HS-5 (cell line): ENCODE measurements around the gene DIAPH1.

Experiments used
- DNase-seq: peaks from one replicate; pipeline ENCODE4 v3.0.0-alpha.2; 2012; ENCODE audit warnings: low read depth

The DIAPH1 gene

DNA sequence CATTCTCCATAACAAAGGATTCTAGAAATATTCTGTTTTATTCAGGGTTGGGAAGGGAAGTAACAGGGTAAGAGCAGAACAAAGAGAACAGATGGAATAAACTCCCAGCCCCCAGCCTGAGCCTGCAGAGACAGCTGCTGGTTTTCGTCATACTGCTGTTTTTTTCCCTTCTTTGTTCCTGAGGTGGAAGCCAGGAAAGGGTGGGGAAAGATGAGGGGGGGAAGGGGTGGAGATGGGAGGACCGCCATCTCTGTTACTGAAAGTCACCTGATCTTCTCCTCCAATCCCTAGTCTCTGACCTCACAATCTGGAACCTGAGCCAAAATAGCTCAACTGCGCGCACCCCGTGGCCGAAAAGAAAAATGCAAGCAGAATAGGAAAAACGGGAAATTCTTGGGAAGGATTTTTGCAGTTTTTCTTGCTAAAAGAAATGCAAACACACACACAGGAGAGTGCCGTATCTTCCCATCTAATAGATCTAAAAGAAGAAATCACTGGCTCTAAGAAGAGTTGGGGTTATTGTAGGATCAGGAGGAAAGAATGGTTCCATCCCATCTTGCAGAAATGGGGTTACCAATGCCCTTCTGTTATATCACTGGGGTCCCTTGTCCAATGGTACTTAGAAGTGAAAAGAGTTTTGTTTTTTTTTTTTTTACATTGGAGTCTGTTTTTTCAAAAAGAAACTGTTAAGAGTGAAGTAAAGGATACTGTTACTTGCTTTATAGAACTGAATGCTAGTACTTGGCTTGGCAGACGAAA, 57.9 kb downstream of the DIAPH1 start:
- peak; percentile 88 for DNase-seq

DNA sequence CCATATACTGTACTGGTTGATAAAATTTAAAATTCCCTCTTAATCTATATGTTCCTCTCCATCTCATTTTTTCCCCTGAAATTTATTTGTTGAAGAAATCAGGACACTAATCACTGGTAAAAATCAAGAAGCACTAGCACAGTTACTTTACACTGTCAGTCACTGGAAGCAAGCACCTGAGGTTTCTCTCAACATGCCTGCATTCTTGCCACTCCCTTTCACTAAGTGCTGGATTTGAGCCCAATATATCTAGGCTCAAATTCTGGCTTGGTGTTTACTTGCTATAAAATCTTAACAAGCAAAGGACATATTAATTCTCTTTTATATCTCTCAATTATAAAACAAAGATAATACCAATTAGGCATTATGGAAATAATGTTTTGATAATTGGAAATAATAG, 58.6 kb downstream of the DIAPH1 start:
- no peak for DNase-seq

DNA sequence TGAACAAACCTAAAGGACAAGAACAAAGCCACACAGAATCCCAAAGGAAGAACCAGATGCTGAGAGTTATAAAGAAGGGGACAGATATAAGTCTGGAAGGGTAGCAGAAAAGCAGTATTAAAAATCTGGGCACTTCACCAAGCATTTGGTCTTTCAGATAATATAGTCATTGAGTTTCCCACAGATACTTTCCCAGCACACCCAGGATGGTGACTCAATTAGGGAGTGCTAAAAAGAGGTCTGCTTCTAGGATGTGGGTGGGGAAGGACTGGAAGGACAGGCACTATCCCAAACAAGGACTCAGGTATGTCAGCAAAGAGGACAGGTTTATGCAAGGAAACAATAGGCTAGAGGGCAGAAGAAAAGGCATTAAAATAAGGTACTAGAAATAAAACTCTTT, 59.3 kb downstream of the DIAPH1 start:
- no peak for DNase-seq

DNA sequence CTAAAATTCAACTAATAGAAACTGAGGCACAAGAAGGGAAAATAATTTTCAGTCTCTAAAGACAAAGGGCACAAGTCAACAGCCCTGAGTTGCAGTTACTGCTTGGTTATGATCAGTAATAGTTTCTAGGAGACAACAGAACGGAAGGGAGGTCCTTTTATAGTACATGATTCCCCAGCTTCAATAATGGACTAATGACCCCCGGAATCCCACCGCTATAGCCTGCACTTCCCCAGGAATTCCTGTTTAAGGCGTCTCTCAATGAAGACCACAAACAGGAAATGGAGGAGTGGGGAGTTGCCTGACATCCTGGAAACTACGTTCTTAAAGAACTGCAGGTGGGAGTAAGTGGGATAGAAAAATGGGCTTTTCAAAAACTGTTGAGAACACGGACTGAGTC, 60.6 kb downstream of the DIAPH1 start:
- DNase-seq, result no peak

DNA sequence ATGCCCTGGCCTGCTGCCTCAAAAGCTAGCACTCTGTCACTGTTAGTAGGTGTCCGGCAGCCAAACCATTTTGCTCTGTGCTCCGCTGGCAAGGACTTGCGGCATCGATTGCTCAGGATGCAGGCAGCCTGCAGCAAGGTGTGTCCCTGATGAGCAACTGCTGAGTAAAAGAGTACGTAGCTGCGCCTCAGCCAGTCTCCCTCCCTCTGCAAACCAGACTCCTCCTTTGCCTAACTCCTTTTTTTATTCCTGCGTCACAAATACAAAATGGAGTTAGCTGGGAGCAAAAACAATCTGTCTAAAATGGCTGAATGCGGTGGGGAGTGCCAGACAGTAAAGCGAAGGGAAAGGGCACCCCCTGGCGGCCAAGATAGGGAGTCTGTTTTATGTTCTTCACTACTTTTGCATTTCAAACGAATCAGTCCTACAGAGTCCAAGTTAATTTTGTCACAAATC, 61.1 kb downstream of the DIAPH1 start:
- DNase-seq, result peak; percentile 93

DNA sequence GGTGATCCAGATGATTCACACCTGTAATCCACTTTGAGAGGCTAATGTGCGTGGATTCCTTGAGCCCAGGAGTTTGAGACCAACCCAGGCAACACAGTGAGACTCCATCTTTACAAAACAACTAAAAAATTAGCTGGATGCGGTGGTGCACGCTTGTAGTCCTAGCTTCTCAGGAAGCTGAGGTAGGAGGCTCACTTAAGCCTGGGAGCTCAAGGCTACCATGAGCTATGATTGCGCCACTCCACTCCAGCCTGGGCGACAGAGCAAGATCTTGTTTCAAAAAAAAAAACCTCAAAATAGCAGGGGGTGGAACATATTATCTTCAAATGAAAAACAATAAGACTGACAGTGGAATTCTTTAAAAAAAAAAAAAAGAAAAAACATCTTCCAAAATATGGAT, 70.9 kb downstream of the DIAPH1 start:
- no peak for DNase-seq

DNA sequence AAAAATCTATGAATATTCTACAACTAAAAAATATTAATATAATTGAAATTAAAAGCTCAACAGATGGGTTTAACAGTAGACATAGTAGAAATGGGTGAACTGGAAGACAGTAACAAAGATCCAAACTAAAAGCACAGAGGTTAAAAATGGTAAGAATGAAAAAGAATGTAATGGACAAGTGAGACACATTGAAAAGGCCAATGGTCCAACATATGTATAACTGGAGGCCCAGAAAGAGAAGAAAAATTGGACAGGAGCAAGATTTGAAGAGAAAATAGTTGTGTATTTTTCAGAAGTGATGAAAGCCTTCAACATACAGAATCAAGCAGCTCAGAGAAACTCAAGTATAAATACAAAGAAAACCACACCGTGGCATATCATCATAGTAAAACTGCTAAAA, 71.3 kb downstream of the DIAPH1 start:
- no peak for DNase-seq

DNA sequence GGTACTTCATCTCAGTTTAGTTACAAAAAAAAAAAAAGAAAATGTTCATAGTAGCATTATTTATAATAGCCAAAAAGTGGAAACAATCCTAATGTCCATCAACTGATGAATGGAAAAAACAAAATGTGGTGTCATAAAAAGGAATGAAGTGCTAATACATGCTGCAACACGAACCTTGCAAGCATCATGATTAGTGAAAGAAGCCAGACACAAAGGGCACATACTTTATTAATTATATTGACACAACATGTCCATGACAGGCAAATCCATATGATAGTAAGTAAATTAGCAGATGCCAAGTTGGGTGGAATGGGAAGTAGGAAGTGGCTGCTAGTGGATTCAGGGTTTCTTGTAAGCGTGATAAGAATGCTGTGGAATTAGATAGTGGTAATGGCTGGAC, 75.7 kb downstream of the DIAPH1 start:
- DNase-seq, result no peak

DNA sequence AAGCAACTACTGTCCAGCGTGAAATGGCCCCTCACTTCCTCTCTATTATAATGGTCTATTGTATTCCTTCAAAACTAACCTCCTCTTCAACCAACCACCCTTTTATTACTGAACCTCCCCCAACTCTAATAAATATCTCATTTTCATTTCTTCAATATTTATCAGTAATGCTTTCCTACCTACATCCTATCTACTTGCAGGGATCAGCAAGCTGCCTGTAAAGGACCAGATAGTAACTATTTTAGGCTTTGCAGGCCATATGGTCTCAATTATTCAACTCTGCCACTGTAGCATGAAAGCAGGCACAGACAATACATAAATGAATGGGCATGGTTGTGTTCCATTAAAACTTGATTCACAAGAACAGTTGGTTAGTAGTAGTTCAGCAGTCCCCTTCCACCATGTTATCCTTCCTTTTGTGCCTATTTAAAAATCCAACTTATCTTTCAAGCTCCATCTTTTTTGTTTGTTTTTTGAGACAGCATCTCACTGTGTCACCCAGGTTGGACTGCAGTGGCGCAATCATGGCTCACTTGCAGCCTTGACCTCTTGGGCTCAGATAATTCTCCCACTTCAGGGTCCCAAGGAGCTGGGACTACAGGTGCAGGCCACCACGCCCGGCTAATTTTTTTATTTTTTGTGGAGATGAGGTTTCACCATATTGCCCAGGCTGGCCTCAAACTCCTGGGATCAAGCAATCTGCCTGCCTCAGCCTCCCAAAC, 84.1 kb downstream of the DIAPH1 start:
- no peak for DNase-seq

DNA sequence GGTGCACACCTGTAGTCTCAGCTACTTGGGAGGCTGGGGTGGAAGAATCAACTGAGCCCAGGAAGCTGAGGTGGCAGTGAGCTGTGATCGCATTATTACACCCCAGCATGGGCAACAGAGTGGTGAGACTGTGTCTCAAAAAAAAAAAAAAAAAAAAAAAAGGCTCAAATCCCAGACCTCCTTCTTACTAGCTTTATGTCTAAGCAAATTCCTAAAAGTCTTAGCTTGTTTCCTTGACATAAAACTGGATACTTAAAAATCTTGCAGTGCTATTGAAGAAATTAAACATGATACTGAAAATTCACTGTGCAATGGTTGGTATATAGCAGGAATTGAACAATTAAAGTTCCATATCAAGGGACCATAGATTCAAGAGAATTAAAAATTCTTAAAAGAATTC, 84.9 kb downstream of the DIAPH1 start:
- no peak for DNase-seq

DNA sequence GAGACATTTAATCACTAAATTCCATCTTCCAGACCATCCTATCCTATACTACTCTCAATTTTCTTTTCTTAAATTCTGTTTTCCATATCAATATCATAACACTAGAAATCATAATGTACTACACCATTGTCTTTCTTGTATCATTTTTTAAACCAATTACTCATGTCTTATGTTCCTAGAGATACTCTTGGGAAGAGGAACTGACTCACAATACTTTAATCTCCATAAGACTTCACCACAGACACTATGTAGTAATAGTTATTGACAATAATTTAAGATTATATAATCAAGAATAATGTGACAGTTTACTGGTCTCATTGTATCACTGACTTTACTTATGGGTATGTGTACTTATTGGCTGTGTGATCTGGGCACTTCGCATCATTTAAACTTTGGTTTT, 86.1 kb downstream of the DIAPH1 start:
- no peak for DNase-seq

DNA sequence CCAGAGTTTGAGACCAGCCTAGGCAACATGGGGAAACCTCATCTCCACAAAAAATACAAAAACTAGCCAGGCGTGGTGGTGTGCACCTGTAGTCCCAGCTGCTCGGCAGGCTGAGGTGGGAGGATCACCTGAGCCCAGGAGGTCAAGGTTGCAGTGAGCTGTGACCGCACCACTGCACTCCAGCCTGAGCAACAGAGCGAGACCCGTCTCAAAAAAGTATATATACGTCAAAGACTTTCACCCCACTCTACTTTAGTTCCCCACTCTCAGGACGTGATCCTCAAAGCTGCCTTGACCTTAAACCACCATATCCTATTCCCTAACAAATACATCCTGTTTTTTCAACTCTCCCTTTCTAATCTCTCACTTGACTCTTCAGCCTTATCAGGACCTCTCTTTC, 88.9 kb downstream of the DIAPH1 start:
- DNase-seq, result no peak

DNA sequence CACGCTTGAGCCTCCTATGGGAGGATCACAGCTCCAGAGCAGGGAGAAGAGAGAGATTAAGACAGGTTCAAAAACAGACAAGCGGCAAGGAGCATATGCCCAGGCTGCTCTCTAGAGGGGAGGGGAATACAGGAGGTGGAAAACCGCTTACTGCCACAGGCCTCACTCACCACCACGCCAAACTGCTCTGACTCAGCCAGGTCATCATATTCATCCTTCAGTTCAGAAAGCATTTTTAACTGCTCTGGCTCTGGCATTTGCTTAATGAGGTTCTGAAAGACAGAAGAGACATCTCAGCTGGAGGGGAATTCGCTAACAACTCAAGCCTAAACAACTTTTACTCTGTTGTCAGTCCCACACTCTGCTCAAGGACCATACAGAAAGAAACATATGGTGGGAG, 89.8 kb downstream of the DIAPH1 start:
- no peak for DNase-seq

DNA sequence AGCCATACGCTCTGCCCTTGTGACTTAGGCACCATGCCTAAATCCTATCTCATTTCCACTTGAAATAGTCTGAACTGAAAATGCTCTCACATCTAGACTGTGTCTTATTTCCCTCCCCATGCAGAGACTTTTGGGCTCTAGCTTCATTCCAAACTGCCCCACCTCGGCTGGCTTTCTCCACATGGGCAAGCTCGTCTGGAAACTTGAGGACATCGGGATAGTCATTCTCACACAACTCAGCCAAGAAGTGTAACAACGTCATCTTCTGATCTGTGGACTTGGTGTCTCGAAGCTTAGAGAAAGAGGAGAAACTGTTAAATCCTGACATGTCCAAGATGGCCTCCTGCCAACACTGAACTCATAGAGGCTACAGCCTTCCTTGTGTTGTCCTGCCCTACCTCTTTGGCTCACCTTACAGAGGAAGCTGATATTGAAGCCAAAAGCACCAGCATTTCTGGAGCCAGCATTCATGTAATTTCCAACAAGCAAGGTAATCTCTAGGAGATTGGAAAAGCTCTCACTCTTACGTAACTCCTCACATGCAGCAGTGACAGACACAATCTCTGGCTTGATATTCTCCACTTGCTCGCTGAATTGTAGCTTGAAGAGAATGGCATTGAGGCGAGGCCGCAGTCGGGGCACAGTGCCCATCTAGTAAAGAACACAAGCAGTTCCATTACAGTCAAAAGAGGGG, 90.4 kb downstream of the DIAPH1 start:
- no peak for DNase-seq

DNA sequence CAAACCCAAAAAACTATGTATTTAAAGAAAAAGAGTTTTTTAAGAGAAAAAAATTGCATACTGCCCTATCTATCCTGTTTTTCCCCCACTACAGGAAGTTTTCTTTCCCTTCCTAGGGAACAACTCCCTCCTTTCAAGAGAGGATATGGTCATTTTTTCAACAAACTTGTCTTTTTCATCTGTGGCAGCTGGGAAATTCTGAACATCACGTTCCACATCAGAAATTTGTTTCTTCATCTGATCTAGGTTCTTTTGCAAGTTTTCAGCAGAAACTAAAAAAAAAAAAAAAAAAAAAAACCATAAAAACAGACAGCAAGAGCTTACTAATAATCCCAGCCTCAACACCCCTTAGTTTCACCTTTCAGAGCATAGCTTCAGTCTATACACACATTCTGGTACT, 91.4 kb downstream of the DIAPH1 start:
- no peak for DNase-seq

DNA sequence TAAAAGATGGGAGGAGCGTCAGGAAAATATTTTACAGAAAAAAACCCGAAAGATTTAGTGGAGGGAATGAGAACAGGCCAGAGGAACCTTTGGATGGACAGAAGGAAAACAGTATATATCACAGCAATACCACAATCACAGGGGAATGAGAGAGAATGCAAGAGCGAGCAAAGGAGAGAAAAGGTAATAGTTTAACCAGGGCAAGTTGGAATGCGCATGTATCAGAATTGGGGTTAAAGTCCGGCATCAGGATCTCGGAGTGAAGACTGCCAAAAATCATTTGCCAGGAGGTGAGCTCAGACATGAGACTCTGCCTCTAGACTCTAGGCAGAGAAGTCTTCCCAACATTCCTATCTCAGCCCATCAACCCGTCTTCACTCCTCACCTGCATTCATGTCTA, 93.1 kb downstream of the DIAPH1 start:
- no peak for DNase-seq

DNA sequence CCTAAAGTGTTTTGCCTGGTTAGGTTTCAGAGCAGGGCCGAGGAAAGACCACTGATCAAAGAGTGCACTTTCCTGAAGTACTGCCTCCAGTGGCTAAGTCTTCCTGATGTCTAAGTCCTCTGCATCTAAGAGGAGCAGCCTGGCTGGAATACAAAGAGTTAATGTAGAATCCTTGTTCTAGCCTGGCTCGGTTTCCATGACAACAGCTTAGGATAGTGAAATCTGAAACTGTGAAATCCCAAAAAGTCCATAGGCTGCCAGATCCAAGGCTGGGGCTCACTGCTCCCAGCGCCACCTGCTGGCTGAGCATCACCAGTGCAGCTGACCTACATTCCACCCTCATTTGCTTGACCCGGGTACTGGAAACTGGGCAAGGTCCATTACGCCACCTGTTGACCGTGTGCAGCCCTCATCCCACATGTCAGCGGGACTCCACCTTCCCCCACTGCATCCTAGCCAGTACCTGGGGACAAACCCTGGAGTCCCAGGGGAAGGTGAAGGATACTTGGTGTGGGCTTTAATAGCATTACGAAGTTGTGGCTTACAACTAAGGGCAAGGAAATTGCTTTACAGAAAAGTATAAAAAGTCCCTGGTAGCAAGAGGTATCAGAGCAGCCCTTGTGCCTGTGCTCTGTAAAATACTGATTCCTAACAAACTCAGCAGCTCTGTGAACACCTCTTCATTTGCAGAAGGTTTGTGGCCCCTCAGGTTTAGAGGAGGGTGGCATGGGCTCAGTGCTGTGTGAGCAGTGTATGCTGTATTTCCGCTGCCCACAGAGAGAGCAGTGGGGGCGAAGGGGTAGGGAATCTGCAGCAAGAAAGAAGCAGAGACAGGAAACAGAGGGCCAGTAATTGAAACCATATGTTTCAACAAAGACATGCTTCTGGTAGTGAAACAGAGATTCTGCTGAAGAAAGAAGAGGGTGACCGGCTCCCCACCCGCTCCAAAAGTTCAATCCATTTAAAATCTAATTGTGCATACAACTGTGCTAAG, 93.9 kb downstream of the DIAPH1 start:
- DNase-seq, result peak; percentile 88

DNA sequence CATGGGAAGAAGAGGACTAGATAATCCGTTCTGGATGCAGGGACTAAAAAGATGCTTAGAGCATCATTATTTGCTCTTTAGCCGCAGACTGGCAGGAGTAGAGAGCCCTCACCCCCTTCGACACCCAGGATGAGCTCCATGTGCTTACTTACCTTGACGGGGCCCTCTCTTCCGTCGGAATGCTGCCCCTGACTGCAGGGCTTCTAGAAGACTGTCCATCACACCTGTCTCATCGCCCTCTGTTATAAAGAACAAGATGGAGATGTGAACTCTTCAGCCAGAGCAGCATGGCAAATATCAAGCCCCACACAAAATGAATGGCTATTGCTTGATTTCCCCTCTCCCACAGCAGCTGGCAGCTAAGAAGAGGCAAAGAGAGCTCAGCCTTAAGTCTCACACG, 94.8 kb downstream of the DIAPH1 start:
- DNase-seq, result no peak

DNA sequence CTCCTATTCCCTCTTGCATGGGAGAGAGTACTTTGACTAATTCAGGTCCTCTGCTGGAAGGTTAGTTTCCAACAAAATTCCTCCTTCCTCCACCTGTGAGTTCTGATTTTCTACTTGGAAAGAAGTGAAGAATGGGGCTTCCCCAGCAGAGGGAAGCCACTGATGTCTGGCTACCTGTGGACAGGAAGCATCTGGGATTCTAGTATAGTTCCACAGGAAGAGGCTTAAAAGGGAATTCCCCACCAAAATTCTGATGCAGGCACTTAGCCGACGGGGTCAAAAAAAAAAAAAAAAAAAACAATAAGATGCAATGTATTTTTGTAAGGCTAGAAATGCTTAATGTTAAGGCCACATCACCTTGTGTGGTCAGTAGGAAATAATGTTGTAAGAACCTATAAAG, 96.5 kb downstream of the DIAPH1 start:
- DNase-seq, result no peak

DNA sequence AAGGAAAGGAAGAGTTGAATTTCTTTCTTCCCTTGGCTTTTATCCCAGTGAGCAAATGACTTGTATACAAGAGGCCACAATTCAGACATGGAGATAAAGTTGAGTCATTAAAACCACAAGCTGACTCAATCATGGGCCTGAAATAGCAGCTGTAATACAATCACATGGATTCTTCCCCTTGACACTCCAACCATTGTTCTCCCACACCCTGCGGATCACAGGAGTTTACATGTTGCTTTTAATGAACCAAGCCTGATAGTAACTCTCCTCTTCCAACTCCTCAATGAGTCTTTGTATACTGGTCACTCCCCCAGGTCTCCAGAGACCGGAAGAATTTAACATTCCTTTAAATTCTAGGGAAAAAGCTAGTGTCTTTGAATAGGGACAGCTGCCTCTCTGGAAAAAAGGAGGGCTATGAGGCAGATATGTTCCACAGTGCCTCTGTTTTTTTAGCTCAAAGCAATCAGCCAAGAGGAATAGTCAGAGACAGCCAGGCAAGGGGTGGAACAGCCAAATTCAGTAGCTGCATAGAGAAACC, 97.5 kb downstream of the DIAPH1 start:
- DNase-seq, result peak; percentile 99
